Measurements from ENCODE around the gene ARL5C.
A peak's percentile ranks its signal among the peaks of the same experiment; 100 is the strongest.

Gene ARL5C, protein sequence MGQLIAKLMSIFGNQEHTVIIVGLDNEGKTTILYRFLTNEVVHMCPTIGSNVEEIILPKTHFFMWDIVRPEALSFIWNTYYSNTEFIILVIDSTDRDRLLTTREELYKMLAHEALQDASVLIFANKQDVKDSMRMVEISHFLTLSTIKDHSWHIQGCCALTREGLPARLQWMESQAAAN

DNA sequence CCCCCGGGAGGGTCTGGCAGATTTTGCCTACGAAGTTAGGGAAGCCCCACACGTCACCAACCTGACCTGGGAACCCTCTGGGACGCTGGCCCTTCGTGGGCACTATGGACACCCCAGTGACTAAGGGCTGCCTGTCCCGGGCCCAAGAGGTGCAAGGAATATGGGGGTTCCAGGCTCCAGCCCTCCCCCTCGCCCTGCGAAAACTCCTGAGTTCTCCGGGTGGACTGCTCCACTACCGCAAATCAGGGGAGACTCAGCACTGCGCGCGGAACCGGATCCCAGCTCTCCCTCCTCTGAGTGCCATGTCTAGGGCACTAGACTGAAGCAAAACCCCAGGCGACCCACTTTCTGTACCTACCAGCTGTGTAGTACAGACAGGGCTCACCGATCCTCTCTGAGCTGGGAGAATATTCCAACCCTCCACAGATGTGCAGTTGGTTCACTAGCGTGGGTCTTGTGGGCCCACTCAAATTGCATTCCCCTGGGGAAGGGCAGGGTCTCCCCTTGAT is at the start of gene ARL5C:
ARL5C (minus strand) TSS at position 321 of the 509 bp plus-strand sequence. CDS start 401 bp downstream, outside the sequence.
- DNase-seq = no peak

DNA sequence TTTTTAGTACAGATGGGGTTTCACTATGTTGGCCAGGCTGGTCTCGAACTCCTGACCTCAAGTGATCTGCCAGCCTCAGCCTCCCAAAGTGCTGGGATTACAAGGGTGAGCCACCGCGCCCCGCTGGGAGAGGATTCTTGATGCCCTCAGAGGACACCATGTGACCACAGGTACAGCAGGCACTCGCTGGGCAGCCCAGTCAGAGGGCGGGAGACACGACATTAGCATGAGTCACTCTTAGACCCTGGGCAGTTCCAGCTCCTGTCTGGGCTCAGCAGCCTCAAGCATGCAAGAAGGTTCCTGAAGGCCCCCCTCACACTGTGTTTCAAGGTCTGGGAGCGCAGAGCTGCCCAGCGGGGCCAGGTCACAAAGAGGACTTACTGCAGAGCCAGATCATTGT is 47.9 kb upstream of the ARL5C start:
- no peak for DNase-seq

DNA sequence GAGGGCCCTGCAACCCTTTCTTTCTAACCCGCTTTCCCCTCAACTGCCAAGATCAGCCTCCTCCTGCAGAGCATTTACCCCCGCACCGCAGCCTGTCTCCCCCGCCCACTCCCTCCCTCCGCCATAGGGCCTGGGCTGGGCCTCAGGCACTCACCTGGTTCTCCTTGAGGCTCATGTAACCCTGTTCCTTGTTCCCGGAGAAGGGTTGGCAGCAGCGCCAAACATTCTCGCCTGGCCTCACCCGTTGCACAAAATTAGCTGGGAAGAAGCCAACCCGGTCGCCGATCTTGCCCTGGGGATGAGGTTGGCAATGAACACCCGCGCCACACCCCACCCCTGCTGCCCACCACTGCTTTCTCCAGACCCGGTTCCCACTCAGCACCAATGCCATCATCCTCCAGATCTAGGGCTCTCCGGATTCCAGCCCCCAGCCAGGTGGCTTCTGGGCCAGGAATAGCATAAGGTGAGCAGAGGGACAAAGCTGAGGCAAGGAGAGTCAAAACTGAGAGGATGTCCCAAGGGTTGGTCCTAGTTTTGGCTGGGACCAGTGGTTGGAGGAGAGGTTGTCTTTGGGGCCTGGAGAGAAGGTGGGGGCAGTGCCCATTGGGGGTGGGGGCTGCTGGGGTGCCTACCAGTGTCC is 47.0 kb upstream of the ARL5C start:
- DNase-seq = no peak

DNA sequence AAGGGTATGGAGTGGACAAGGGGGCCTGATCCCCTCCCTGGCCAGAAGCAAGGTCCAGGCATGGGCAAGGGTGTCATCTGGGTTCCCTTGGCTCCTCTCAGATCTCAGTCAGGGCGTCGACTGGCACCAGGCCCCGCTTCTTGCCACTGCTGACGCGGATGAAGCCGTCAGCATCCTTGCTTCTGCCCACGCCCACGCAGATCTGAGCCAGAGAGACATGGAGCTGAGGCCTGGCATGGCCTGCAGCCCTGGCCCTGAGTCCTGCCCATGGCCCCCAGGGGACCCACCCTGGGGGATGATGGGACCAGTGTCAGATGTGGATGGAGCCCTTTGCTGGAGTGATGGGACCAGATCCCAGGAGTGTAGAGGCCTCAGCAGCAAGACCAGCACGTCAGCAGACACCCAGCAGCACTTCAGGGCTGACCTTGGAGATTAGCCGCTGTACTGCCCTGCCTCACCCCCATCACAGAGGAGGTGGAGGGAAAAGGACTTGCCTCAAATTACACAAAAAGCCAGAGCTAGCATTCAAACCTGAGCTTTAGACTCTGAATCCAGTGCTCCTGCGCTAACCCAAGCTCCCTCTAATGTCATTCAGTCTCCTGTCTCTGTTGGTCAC is 46.3 kb upstream of the ARL5C start:
- DNase-seq = no peak

DNA sequence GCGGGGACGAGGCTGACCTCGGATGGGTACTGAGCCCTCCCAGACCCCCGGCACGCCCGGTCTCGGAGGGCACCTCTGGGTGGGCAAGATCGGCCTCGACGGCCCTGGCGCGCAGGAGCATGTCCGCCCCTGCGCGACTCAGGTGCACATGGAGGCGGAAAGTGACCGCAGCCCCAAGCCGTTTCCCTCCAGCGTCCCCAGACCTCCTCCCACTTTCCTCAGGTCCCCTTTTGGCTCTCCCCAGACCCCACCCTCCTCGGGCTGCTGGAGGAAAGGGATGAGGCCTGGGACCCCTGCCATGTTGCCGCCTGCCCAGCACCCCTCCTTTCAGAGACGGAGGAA is 44.1 kb upstream of the ARL5C start:
- DNase-seq = no peak

DNA sequence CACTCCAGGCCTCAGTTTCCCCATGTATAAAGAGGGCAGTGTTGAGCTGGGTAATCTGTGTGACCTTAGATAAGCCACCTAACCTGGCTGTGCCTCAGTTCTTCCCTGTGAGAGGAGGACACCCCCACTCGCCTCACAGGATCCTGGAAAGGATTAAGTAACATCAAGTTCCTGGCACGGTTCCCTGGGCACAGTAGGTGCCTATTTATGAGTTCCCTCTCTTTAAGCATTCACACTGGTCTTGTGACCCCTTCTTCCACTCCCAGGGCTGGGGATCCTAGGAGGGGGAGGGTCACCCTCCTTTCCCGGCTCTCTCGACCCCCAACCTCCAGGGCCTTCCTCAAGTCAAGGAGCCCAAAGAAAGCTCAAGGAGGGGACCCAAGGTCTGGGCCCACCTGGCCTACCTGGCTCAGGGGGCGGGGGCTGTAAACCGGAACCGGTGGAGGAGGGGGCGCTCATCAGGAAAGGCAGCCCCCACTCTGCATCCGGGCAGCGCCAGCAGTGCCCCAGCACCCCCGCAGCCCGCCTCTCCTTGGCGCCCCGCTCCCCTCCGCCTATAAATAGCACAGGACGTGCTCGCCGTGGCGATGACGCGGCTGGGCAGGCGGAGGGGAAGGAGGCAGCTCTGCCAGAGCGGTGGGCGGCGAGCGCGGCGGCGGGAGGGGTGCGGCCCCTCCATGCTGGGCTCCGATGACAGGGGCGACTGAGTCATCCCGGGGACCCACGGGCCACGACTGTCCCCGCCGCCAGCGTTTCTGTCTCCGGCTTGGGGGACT is 43.5 kb upstream of the ARL5C start:
- DNase-seq = no peak

DNA sequence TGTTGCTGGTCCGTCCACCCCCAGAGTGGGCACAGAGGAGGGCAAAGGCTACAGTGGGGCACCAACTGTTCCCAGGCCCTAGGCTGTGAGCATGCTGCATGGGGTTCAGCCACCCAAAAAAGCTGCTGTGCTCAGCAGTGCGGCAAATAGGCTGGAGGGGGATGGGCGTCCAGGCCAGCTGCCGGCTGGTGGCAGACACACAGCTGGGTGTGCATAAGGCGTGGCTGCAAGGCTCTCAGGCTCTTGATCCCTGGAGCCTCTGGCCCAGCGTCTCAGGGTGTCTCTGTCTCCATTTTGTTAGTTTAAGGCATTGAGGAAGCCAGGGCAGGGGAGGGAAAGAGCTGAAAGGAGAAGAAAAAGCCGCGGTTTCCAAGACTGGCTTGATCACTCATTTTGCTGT is 42.9 kb upstream of the ARL5C start:
- DNase-seq = peak; percentile 28

DNA sequence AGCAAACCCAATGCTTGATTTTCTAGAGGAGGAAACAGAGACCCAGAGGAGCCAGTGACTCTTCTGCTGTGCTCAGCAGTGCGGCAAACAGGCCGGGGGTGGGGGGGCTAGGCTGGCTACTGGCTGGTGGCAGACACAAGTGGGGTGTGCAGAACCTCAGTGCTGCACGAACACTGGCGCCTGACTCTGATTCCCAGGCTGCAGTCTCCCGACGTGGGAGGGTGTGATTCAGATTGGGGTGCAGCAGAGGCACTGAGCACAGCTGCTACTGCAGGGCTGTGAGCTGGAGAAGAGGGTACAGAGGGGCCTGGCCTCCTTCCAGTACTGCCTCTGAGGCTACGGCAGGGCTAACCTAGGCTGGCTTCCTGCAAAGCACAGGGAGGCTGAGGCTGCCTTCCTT is 42.2 kb upstream of the ARL5C start:
- no peak for DNase-seq

DNA sequence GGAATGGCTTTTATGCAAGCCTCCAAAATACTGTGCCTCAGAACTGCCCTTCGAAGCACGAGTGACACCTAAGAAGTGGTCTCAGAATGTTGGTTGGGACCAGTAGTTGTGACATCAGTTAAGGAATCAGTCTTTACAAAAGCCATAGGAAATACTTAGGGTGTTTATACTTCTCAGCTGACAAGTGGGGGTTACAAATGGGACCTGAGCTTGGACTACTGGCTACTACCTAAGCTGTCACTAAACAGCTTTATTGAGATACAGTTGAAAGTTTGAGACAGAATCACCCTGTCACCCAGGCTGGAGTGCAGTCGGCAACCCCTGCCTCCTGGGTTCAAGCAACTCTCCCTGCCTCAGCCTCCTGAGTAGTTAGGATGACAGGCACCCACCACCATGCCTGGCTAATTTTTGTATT is 39.2 kb upstream of the ARL5C start:
- no peak for DNase-seq

DNA sequence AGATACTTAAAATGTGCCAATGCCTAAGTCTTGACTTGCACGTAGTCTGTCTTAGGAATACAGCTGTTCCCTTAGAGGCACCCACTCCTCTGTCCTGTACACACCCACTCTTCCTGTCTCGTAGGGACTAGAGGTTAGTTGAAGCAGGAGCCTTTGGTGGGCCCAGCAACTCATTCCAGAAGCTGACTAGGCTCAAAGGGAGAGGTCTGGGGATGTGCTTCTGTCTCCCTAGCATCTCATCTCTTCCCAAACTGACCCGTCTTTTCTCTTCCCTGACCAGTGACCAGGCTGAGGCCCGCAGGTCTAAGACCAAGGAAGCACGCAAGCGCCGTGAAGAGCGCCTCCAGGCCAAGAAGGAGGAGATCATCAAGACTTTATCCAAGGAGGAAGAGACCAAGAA is 38.3 kb upstream of the ARL5C start:
- no peak for DNase-seq

DNA sequence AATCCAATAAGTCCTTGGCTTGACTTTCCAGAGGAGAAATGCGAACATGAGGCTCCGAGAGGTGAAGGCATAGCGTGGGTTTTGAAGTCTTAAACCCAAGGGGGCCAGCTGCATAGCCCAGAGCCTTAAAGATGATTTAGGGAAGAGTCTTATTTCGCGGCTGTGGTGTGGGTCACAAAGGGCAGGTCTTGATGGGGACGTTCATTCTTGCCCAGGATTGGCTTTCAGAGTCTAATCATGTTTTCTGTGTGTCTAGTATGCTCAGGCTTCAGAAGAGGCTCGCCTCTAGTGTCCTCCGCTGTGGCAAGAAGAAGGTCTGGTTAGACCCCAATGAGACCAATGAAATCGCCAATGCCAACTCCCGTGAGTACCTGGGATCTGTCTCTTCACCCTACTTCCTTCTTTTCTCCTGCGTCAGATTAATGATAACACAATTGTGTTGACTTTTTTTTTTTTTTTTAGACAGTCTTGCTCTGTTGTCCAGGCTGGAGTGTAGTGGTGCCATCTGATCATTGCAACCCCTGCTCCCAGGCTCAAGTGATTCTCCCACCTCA is 35.1 kb upstream of the ARL5C start:
- no peak for DNase-seq

DNA sequence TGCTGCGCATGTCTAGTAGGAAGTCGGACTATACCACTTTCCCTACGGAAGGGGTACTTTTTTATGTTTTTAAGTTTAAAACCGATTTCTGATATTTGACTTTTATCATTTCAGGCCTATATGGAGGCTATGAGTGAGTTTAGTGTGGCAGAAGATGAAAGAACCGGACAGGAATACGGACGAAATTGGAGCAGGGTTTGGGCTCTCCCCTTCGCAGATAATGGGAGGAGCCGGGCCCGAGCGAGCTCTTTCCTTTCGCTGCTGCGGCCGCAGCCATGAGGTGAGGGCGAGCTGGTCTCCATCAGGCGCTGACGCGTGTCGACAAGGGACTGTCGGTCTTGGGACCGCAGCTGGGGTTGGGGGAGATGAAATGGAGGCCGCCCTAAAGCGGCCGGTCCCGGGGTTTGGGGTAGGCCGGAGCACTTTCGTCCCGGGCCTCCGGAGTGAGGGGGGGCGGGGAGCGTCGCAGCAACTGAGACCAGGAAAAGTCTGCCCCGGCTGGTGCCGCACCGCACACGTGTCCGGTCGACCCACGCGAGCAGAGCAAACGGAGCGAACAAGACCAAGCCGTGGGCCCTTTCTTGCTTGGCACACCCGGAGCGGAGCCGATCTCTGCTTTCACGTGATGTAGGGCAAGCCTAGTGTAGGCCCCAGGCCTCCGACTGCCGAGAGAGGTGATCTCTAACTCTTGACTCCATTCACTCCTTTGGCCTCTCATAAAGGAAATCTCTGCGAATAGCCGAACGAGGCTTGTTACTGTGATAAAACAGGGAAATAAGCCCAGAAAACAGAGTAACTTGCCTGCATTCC is 34.3 kb upstream of the ARL5C start, which contains the start of gene RPL19:
RPL19 (plus strand) TSS at position 214 of the 810 bp plus-strand sequence; CDS start at position 276, 62 bp downstream.
- DNase-seq = no peak

DNA sequence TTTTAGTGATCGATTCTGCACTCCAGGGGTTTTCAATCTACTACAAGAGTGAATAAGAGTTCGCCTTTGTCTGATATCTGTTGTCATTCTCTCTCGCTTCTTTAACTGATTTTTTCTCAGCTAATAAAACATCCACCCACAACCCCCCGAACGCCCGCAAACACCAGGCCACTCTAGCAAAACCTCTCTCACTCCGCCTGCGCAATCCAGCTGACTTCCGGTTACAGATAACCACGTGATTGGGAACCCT is 33.8 kb upstream of the ARL5C start:
- peak; percentile 86 for DNase-seq

DNA sequence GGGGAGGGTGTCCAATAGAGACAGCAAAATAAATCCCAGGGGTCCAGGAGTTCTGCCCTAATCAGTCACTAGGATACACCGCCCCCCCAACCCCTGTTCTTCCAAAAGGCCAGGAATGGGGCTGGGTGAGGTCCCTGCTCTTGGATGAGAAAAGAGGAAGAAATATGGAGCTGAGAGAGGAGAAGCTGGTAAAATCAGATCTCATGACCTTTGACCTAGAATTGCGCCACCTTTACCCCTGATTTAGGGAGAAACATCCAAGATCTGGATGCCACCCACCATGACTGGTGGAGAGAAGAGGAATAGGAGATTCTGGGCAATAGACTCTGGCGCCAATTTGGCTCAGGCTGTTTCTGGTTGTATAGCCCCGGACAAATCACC is 32.2 kb upstream of the ARL5C start:
- no peak for DNase-seq

DNA sequence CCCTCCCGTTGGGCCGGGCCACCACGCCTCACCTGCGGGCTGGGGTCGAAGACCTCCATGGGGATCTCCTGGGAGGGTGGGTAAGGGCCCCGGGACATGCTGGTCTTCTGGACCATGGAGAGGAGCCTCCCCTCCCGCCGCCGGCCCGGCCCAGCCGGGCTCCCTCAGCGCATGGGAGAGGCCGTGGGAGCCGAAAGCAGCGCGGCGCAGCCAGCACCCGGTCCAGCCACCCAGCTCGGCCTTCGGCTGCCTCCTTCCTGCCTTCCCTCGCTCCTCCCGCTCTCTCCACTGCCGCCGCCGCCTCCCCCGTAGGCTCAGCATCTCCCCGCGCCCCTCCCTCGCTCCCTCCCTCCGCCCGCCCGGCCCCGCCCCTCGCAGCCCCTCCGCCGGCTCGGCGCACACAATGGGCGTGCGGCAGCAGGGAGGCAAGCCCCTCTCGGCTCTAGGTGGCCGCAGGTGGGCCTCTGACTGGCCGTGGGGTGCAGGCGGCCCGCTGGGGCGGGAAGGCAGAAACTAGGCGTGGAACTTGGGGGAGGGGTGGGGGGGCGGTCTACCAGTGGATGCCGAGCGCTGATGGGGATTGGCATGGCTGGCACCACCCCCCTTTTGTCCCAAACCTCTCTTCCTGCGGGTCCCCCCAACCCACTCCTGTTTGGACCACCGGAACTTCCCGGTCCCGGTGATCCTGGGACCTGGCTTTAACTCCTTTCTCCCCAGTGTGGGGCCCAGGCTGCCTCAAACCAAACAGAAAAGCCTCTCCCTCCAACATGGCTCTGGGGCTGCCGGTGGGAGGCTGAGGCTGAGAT is 31.6 kb upstream of the ARL5C start, which contains the start of gene CACNB1:
CACNB1 (minus strand) TSS at position 290 of the 806 bp plus-strand sequence; CDS start at position 116, 174 bp downstream.
- DNase-seq = peak; percentile 18

DNA sequence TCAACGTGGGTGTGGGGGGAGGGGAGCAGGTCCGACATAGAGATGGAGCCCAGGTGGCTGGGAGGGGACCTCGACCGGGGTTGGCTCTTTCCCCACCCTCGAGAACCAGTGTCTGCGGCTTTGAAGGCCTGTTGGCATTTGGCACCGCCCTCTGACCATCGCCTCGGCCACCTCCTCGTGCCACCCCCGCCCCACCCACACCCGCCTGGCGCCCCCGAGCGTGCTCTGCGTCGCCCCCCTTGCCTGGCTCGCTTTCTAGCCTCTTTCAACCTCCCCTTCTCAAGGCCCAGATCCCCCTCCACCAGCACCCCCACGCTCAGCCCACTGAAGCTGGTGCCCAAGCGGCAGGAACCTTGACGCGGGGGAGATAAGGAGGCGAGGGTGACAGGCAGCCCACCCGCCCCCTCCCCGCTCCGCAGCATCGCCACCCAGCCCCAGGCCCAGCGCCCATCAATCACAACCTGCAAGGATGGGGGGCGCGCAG is 30.9 kb upstream of the ARL5C start:
- no peak for DNase-seq

DNA sequence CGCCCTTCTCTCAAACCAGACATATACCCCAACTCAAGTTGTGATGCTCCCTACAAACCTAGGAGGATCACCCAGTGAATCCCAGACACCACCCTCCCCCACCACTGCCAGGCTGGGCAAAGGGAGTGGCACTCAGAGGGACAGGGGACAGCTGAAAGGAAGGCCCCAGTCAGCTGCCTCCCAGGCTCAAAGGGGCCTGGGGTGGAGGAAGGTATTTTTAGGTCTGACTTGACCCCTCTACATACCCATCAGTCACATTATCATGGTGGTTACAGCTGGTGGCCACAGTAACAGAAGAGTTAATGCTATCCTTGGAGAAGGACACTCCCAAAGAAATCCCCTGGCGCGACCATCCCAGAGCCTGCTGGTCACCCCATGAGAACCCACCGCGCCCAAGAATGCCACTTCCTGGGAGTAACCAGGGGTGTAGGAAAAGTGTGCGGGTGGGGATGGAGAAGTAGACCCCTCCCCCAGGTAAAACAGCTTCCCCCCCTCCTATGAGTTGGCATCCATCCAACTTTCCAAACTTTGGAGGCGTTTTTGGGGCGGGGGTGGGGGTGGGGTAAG is 30.4 kb upstream of the ARL5C start:
- no peak for DNase-seq

DNA sequence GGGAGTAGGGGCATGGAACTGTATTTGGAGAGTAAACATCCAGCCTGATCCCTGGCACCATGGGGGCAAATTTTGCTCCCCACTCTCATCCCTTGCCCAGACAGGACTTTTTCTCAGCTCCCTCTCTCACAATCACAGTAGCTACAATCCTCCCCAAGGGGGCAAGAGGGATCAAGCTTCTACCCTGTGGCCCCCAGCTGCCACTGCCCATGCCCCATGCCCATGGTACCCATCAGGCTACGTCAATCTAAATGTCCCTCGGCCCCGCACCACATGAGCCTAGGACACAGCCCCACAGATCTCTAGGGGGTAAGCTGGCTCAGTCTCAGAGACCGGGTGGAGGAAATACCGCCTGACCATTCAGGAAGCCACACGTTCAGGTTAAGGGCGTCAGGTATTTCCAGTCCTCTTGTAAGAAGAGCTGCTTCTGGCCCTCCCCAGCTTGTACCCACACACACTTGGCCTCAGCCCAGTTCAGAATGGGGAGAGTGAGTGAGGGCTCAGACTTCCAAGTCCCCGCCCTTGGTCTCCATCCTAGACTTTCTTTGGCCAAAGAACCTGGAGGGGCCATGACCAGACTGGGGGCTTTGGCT is 29.7 kb upstream of the ARL5C start:
- no peak for DNase-seq

DNA sequence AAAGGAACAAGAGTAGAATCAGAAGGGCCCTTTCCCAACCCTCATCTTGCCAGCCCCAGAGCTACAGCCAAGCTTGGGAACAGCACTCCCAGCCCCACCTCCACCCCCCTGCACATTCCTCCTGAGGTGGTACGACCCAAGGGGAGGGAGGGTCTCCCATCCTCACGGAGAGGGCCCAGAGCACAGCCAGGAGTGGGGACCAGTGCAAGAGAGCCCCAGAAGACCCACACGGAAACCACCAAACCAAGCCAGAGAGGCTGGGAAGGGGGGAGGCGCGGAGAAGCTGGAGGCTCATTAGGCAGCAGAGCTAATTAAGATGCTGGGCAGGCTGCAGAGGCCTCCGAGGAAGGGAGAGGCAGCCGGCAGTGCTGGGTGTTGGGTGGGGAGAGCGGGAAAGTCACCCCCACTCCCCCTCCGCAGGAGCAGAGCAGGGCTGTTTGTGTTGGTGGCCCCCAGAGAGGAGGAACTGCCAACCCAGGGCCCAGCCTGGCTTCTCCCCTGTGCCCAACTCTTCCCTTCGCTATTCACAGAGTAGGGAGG is 29.1 kb upstream of the ARL5C start:
- DNase-seq = no peak

Data from NCI-H524 treated with DMSO at 0.1 percent for 48 hours (cell line).